Measurements from ENCODE around the gene BRME1.
A peak's percentile ranks its signal among the peaks of the same experiment; 100 is the strongest.

The BRME1 gene

GRCh38 chr19:13908674-13909073 is 2.8 kb upstream of the BRME1 start:
- TF ChIP-seq TCF12 (IDR thresholded peaks at IDR 0.05; ENCODE audit: low read depth), result no peak
- TF ChIP-seq RAD21 (IDR thresholded peaks at IDR 0.05; ENCODE audit: low read depth), result no peak
- no peak for TF ChIP-seq NFIC (IDR thresholded peaks at IDR 0.05)
- TF ChIP-seq YY1 (IDR thresholded peaks at IDR 0.05; ENCODE audit: low read depth), result no peak
- no peak for TF ChIP-seq TEAD4 (IDR thresholded peaks at IDR 0.05)
- no peak for TF ChIP-seq CEBPB (IDR thresholded peaks at IDR 0.05)
- TF ChIP-seq TAF1 (IDR thresholded peaks at IDR 0.05; ENCODE audit: low read depth), result no peak
- no peak for TF ChIP-seq EP300 (IDR thresholded peaks at IDR 0.05; ENCODE audit: borderline replicate concordance)
- TF ChIP-seq, protein P1, sequence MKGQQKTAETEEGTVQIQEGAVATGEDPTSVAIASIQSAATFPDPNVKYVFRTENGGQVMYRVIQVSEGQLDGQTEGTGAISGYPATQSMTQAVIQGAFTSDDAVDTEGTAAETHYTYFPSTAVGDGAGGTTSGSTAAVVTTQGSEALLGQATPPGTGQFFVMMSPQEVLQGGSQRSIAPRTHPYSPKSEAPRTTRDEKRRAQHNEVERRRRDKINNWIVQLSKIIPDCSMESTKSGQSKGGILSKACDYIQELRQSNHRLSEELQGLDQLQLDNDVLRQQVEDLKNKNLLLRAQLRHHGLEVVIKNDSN (IDR thresholded peaks at IDR 0.05), result no peak

DNA sequence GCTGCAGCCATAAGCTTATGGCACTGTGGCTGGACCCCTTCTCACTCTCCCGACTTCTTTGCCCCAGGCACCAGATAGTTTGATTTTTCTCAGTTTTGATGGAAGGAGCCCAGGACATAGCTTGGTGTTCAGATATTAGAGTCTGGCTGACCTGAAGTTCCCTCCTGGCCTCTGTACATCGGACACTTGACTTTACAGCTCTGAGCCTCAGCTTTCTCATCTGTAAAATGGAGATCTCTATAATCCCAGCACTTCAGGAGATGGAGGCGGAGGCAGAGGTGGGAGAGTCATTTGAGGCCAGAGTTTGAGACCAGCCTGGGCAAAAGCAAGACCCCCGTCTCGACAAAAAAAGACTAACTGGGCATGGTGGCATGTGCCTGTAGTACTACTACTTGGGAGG is 993 bp upstream of the BRME1 start:
- TF ChIP-seq TEAD4 (IDR thresholded peaks at IDR 0.05), result no peak
- TF ChIP-seq CEBPB (IDR thresholded peaks at IDR 0.05), result no peak
- TF ChIP-seq MAX (IDR thresholded peaks at IDR 0.05), result no peak
- no peak for TF ChIP-seq TCF12 (IDR thresholded peaks at IDR 0.05; ENCODE audit: low read depth)
- no peak for TF ChIP-seq TAF1 (IDR thresholded peaks at IDR 0.05; ENCODE audit: low read depth)
- no peak for TF ChIP-seq FOXM1 (IDR thresholded peaks at IDR 0.05; ENCODE audit: borderline replicate concordance, low read depth)
- TF ChIP-seq, protein P2, sequence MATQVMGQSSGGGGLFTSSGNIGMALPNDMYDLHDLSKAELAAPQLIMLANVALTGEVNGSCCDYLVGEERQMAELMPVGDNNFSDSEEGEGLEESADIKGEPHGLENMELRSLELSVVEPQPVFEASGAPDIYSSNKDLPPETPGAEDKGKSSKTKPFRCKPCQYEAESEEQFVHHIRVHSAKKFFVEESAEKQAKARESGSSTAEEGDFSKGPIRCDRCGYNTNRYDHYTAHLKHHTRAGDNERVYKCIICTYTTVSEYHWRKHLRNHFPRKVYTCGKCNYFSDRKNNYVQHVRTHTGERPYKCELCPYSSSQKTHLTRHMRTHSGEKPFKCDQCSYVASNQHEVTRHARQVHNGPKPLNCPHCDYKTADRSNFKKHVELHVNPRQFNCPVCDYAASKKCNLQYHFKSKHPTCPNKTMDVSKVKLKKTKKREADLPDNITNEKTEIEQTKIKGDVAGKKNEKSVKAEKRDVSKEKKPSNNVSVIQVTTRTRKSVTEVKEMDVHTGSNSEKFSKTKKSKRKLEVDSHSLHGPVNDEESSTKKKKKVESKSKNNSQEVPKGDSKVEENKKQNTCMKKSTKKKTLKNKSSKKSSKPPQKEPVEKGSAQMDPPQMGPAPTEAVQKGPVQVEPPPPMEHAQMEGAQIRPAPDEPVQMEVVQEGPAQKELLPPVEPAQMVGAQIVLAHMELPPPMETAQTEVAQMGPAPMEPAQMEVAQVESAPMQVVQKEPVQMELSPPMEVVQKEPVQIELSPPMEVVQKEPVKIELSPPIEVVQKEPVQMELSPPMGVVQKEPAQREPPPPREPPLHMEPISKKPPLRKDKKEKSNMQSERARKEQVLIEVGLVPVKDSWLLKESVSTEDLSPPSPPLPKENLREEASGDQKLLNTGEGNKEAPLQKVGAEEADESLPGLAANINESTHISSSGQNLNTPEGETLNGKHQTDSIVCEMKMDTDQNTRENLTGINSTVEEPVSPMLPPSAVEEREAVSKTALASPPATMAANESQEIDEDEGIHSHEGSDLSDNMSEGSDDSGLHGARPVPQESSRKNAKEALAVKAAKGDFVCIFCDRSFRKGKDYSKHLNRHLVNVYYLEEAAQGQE (IDR thresholded peaks at IDR 0.05; ENCODE audit: low read depth), result no peak
- no peak for TF ChIP-seq YY1 (IDR thresholded peaks at IDR 0.05; ENCODE audit: low read depth)
- TF ChIP-seq, protein P1 (IDR thresholded peaks at IDR 0.05), result no peak
- TF ChIP-seq ZBTB7A (IDR thresholded peaks at IDR 0.05; ENCODE audit: low read depth), result no peak
- TF ChIP-seq CREB1 (IDR thresholded peaks at IDR 0.05; ENCODE audit: low read depth), result no peak
- no peak for TF ChIP-seq EP300 (IDR thresholded peaks at IDR 0.05; ENCODE audit: borderline replicate concordance)
- TF ChIP-seq NFIC (IDR thresholded peaks at IDR 0.05), result no peak

DNA sequence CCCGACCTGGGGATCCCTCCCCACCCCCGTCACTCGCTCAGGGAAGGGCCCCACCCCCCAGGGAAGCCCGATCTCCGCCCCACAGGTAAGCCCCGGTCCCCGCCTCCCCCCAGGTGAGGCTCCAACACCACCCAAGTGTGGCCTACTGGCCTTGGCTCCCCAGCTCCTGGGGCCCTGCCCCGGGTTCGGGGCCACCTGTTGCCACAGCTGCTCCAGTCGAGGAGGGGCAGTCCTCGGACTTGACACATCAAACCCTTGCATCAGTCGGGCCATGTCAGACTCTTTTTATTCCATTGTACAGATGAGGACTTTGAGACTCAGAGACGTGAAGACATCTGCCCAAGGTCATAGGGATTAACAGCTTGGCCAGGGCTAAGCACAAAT is 596 bp upstream of the BRME1 start:
- TF ChIP-seq TCF12 (IDR thresholded peaks at IDR 0.05; ENCODE audit: low read depth), result no peak
- TF ChIP-seq MAX (IDR thresholded peaks at IDR 0.05), result no peak
- TF ChIP-seq RAD21 (IDR thresholded peaks at IDR 0.05; ENCODE audit: low read depth), result no peak
- TF ChIP-seq TEAD4 (IDR thresholded peaks at IDR 0.05), result no peak
- TF ChIP-seq CEBPB (IDR thresholded peaks at IDR 0.05), result no peak
- no peak for TF ChIP-seq ZBTB7A (IDR thresholded peaks at IDR 0.05; ENCODE audit: low read depth)
- TF ChIP-seq CREB1 (IDR thresholded peaks at IDR 0.05; ENCODE audit: low read depth), result no peak
- TF ChIP-seq YY1 (IDR thresholded peaks at IDR 0.05; ENCODE audit: low read depth), result no peak
- TF ChIP-seq, protein P1 (IDR thresholded peaks at IDR 0.05), result no peak
- TF ChIP-seq NFIC (IDR thresholded peaks at IDR 0.05), result no peak
- no peak for TF ChIP-seq EP300 (IDR thresholded peaks at IDR 0.05; ENCODE audit: borderline replicate concordance)

DNA sequence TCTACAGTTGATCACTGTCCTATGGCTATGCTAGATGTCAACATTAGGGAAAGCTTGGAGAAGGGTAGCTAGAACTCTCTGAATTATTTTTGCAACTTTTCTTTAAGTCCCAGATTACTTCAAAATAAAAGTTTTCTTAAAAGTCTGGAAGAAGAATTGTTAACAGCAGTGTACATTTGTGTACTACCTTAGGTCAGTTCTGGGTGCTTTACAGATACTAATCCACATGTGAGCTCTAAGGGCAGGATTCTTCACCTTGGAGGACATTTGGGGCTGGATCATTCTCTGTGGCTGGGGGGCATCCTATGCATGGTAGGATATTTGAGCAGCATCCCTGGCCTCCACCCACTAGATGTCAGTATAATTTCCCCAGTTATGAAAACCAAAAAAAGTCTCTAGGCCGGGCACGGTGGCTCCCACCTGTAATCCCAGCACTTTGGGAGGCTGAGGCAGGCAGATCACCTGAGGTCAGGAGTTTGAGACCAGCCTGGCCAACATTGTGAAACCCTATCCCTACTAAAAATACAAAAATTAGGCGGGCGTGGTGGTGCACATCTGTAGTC is 2.8 kb downstream of the BRME1 start:
- 0 out of 2 replicates have a peak, but pooled peaks have one; percentile 6 for TF ChIP-seq RAD21 (IDR thresholded peaks at IDR 0.05; ENCODE audit: low read depth)
- no peak for TF ChIP-seq TAF1 (IDR thresholded peaks at IDR 0.05; ENCODE audit: low read depth)

- TF ChIP-seq EGR1 (IDR thresholded peaks at IDR 0.05), result no peak
- no peak for TF ChIP-seq TEAD4 (IDR thresholded peaks at IDR 0.05)
- TF ChIP-seq TAF1 (IDR thresholded peaks at IDR 0.05; ENCODE audit: low read depth), result no peak
- no peak for TF ChIP-seq CREB1 (IDR thresholded peaks at IDR 0.05; ENCODE audit: low read depth)
- TF ChIP-seq, protein P2 (IDR thresholded peaks at IDR 0.05; ENCODE audit: low read depth), result no peak
- TF ChIP-seq, protein P1 (IDR thresholded peaks at IDR 0.05), result no peak
- TF ChIP-seq CEBPB (IDR thresholded peaks at IDR 0.05), result no peak
- TF ChIP-seq EP300 (IDR thresholded peaks at IDR 0.05; ENCODE audit: borderline replicate concordance), result no peak
- TF ChIP-seq ZBTB7A (IDR thresholded peaks at IDR 0.05; ENCODE audit: low read depth), result no peak
- no peak for TF ChIP-seq NFIC (IDR thresholded peaks at IDR 0.05)
- TF ChIP-seq MAX (IDR thresholded peaks at IDR 0.05), result no peak
- no peak for TF ChIP-seq TCF12 (IDR thresholded peaks at IDR 0.05; ENCODE audit: low read depth)
- no peak for TF ChIP-seq YY1 (IDR thresholded peaks at IDR 0.05; ENCODE audit: low read depth)
- no peak for TF ChIP-seq FOXM1 (IDR thresholded peaks at IDR 0.05; ENCODE audit: borderline replicate concordance, low read depth)
- TF ChIP-seq RAD21 (IDR thresholded peaks at IDR 0.05; ENCODE audit: low read depth), result no peak
Observed at GRCh38 chr19:13899912-13900584, 5.9 kb downstream of the BRME1 start.

All from Ishikawa (cell line).